Peyer's patch (tissue), 4 donors: ENCODE data around the gene GAA. TPM values are rescaled to one million over a fixed set of nuclear protein-coding genes. Genes with fewer than 3 reads are reported as not detected.

Source experiments
- DNase-seq, 3 donors: peaks; one replicate each; pipeline ENCODE4 v3.0.0-alpha.2; 2017 to 2019
- H3K27ac ChIP-seq, 4 donors: fragments of 200-600 bp; sonication (generic); one replicate each; pipeline ENCODE4 v1.5.1; 2016 to 2019
- H3K27me3 ChIP-seq, 2 donors: fragments of 200-600 bp; sonication (generic); one replicate each; pipeline ENCODE4 v1.5.1; 2019
- H3K36me3 ChIP-seq, 3 donors: fragments of 200-600 bp; sonication (generic); one replicate each; pipeline ENCODE4 v1.5.1; 2016 to 2019
- H3K4me1 ChIP-seq, 4 donors: fragments of 200-600 bp; sonication (generic); one replicate each; pipeline ENCODE4 v1.5.1; 2016 to 2019
- H3K4me3 ChIP-seq, 4 donors: fragments of 200-600 bp; sonication (generic); 1 replicate in 3 of 4; 2 replicates in 1 of 4; pipeline ENCODE4 v1.5.1; 2016 to 2019; ENCODE audit warnings: mild to moderate bottlenecking in 1 of 4
- H3K9me3 ChIP-seq, 4 donors: fragments of 200-600 bp; sonication (generic); one replicate each; pipeline ENCODE4 v1.5.1; 2016 to 2019; ENCODE audit warnings: mild to moderate bottlenecking in 1 of 4
- POLR2A ChIP-seq, 2 donors: fragments of 450-650 bp; IDR thresholded peaks; one replicate each; pipeline ENCODE4 v1.5.1; 2017; ENCODE audit warnings: antibody characterized with exemption in 2 of 2, mild to moderate bottlenecking in 2 of 2, moderate library complexity in 2 of 2
- total RNA-seq, 4 donors: library from RNA; depleted of rRNA; stranded (reverse); fragments of >200 nt; gene quantifications; one replicate each; pipeline ENCODE4 v1.1.0, GENCODE V29; 2016
- TF ChIP-seq, protein P1 (sequence below), 6 experiments: fragments of 450-650 bp in 4 of 6; fragments of 200-600 bp in 2 of 6; sonication (generic) in 1 of 6; IDR thresholded peaks; one replicate each; pipeline ENCODE4 v1.5.1; 2017 to 2019; ENCODE audit warnings: antibody characterized with exemption in 6 of 6, mild to moderate bottlenecking in 3 of 6, moderate library complexity in 1 of 6

Gene GAA
- total RNA-seq, 4 donors from 2014 or later, result 33.8 to 88.1 (median 42.3) TPM

DNA sequence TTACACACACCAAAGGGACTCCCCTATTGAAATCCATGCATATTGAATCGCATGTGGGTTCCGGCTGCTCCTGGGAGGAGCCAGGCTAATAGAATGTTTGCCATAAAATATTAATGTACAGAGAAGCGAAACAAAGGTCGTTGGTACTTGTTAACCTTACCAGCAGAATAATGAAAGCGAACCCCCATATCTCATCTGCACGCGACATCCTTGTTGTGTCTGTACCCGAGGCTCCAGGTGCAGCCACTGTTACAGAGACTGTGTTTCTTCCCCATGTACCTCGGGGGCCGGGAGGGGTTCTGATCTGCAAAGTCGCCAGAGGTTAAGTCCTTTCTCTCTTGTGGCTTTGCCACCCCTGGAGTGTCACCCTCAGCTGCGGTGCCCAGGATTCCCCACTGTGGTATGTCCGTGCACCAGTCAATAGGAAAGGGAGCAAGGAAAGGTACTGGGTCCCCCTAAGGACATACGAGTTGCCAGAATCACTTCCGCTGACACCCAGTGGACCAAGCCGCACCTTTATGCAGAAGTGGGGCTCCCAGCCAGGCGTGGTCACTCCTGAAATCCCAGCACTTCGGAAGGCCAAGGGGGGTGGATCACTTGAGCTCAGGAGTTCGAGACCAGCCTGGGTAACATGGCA is 2.2 kb downstream of the GAA start:
- Histone ChIP-seq H3K27ac (no peak overlapping the region), H3K4me1 (peaks cover 0 to 7% (median 5%) of the 10 kb centered on the region in 4 donors), H3K4me3 (no peak overlapping the region), H3K27me3 (no peaks in the 10 kb centered on the region), H3K9me3 (no peaks in the 10 kb centered on the region), H3K36me3 (no peaks in the 10 kb centered on the region)
- TF ChIP-seq, protein P1, sequence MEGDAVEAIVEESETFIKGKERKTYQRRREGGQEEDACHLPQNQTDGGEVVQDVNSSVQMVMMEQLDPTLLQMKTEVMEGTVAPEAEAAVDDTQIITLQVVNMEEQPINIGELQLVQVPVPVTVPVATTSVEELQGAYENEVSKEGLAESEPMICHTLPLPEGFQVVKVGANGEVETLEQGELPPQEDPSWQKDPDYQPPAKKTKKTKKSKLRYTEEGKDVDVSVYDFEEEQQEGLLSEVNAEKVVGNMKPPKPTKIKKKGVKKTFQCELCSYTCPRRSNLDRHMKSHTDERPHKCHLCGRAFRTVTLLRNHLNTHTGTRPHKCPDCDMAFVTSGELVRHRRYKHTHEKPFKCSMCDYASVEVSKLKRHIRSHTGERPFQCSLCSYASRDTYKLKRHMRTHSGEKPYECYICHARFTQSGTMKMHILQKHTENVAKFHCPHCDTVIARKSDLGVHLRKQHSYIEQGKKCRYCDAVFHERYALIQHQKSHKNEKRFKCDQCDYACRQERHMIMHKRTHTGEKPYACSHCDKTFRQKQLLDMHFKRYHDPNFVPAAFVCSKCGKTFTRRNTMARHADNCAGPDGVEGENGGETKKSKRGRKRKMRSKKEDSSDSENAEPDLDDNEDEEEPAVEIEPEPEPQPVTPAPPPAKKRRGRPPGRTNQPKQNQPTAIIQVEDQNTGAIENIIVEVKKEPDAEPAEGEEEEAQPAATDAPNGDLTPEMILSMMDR (IDR thresholded peaks at IDR 0.05), result no peak
- TF ChIP-seq POLR2A (IDR thresholded peaks at IDR 0.05), result no peak
- DNase-seq, result no peak

DNA sequence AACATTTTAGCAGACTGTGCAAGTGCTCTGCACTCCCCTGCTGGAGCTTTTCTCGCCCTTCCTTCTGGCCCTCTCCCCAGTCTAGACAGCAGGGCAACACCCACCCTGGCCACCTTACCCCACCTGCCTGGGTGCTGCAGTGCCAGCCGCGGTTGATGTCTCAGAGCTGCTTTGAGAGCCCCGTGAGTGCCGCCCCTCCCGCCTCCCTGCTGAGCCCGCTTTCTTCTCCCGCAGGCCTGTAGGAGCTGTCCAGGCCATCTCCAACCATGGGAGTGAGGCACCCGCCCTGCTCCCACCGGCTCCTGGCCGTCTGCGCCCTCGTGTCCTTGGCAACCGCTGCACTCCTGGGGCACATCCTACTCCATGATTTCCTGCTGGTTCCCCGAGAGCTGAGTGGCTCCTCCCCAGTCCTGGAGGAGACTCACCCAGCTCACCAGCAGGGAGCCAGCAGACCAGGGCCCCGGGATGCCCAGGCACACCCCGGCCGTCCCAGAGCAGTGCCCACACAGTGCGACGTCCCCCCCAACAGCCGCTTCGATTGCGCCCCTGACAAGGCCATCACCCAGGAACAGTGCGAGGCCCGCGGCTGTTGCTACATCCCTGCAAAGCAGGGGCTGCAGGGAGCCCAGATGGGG is 3.1 kb downstream of the GAA start:
- H3K27me3 ChIP-seq, result no peaks in the 10 kb centered on the region
- H3K9me3 ChIP-seq, result no peaks in the 10 kb centered on the region
- DNase-seq, result no peak
- no peak overlapping the region for H3K4me3 ChIP-seq
- H3K4me1 ChIP-seq, result peaks cover 0 to 7% (median 5%) of the 10 kb centered on the region in 4 donors
- H3K27ac ChIP-seq, result no peak overlapping the region
- no peaks in the 10 kb centered on the region for H3K36me3 ChIP-seq
- TF ChIP-seq POLR2A (IDR thresholded peaks at IDR 0.05), result no peak
- TF ChIP-seq, protein P1 (IDR thresholded peaks at IDR 0.05), result no peak

DNA sequence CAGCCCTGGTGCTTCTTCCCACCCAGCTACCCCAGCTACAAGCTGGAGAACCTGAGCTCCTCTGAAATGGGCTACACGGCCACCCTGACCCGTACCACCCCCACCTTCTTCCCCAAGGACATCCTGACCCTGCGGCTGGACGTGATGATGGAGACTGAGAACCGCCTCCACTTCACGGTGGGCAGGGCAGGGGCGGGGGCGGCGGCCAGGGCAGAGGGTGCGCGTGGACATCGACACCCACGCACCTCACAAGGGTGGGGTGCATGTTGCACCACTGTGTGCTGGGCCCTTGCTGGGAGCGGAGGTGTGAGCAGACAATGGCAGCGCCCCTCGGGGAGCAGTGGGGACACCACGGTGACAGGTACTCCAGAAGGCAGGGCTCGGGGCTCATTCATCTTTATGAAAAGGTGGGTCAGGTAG is 3.6 kb downstream of the GAA start:
- Histone ChIP-seq H3K27me3 (no peaks in the 10 kb centered on the region), H3K9me3 (no peaks in the 10 kb centered on the region), H3K4me1 (peaks cover 0 to 7% (median 5%) of the 10 kb centered on the region in 4 donors), H3K36me3 (no peaks in the 10 kb centered on the region), H3K4me3 (no peak overlapping the region), H3K27ac (no peak overlapping the region)
- no peak for DNase-seq
- TF ChIP-seq, protein P1 (IDR thresholded peaks at IDR 0.05), result no peak

DNA sequence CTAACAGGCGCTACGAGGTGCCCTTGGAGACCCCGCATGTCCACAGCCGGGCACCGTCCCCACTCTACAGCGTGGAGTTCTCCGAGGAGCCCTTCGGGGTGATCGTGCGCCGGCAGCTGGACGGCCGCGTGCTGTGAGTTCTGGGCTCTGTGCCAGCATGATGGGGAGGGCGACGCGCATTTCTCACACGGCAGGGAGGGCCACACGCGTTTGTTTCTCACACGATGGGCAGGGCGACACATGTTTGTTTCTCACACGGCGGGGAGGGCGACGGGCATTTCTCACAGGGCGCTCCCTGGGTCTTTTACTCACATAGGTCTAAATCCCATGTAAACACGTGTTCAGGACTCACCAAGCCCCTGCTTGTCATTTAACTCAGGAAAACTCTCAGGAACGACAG is 4.4 kb downstream of the GAA start:
- TF ChIP-seq, protein P1 (IDR thresholded peaks at IDR 0.05), result no peak
- no peak for TF ChIP-seq POLR2A (IDR thresholded peaks at IDR 0.05)
- H3K9me3 ChIP-seq, result no peaks in the 10 kb centered on the region
- H3K36me3 ChIP-seq, result no peaks in the 10 kb centered on the region
- no peak overlapping the region for H3K27ac ChIP-seq
- H3K4me3 ChIP-seq, result no peak overlapping the region
- H3K27me3 ChIP-seq, result no peaks in the 10 kb centered on the region
- no peak for DNase-seq
- peaks cover 0 to 7% (median 5%) of the 10 kb centered on the region in 4 donors for H3K4me1 ChIP-seq

DNA sequence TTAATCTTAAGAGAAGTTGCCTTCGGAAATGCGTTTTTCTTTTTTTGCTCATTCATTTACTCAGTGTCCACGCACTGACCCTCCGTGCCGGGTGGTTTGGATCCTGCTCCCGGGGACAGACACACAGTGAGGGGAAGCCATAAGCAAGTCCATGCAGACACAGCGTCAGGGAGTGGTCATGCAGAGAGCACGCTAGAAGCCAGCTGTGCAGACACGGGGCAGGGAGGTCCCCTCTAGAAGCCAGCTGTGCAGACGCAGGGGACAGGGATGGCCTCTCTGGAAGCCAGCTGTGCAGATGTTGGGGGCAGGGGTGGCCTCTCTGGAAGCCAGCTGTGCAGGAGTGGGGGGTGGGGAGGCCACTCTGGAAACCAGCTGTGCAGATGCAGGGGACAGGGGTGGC is 4.8 kb downstream of the GAA start:
- no peaks in the 10 kb centered on the region for H3K27me3 ChIP-seq
- no peak overlapping the region for H3K4me3 ChIP-seq
- H3K27ac ChIP-seq, result no peak overlapping the region
- no peaks in the 10 kb centered on the region for H3K36me3 ChIP-seq
- no peak for DNase-seq
- peaks cover 0 to 7% (median 5%) of the 10 kb centered on the region in 4 donors for H3K4me1 ChIP-seq
- TF ChIP-seq, protein P1 (IDR thresholded peaks at IDR 0.05), result no peak
- no peaks in the 10 kb centered on the region for H3K9me3 ChIP-seq
